Endothelial cell of umbilical vein (primary cell): ENCODE measurements around the gene TNS1. TPM values are rescaled to one million over a fixed set of nuclear protein-coding genes. Genes with fewer than 3 reads are reported as not detected.

Source experiments
- BruUV-seq: library from RNA; stranded (reverse); fragments of 400-500 nt; replicated peaks from 2 replicates; lab custom pipeline; 2021; lab: Mats Ljungman, UMichigan
- CTCF ChIA-PET: fragments of 300-600, 350-600 bp; sonication (Branson Sonifier 250); formaldehyde crosslinking; loops from one replicate; lab custom pipeline; 2021; ENCODE audit warnings: antibody characterized with exemption, inconsistent platforms; lab: Charles Lee
- POLR2A ChIA-PET: fragments of 300-600, 350-600 bp; sonication (Branson Sonifier 250); formaldehyde crosslinking; loops from one replicate; lab custom pipeline; 2021; ENCODE audit warnings: antibody characterized with exemption, inconsistent platforms; lab: Charles Lee
- DNase-seq: peaks from one replicate; pipeline ENCODE4 v3.0.0-alpha.2; 2011; ENCODE audit warnings: low read depth, low spot score
- FAIRE-seq: peaks from 2 replicates; lab custom pipeline; 2011; peaks lifted over from hg19 to GRCh38; lab: Jason Lieb, UNC
- H2AFZ ChIP-seq: 2 replicates; pipeline ENCODE4 v1.6.0; 2012; ENCODE audit warnings: low read depth, low read length, control low read depth, inconsistent platforms
- H3K27ac ChIP-seq: 2 replicates; pipeline ENCODE4 v1.5.1; 2011; ENCODE audit warnings: low read depth, mild to moderate bottlenecking, control low read depth, low read length, moderate library complexity; ENCODE audit not compliant: insufficient read depth
- H3K27me3 ChIP-seq, 2 experiments: 2 replicates each; pipeline versions ENCODE4 v1.6.0 to v1.6.1; 2011; ENCODE audit warnings: low read length in 2 of 2, mixed read lengths in 1 of 2; ENCODE audit not compliant: control insufficient read depth in 2 of 2, insufficient read depth in 2 of 2
- H3K36me3 ChIP-seq, 2 experiments: 2 replicates in 1 of 2; 3 replicates in 1 of 2; pipeline ENCODE4 v1.5.1; 2011; ENCODE audit warnings: low read length in 2 of 2, mild to moderate bottlenecking in 1 of 2, moderate library complexity in 1 of 2; ENCODE audit not compliant: control insufficient read depth in 2 of 2, insufficient read depth in 2 of 2; ENCODE audit errors: extremely low read depth in 1 of 2
- H3K4me1 ChIP-seq: 3 replicates; pipeline ENCODE4 v1.5.1; 2011; ENCODE audit warnings: mild to moderate bottlenecking, low read length; ENCODE audit not compliant: control insufficient read depth, insufficient read depth; ENCODE audit errors: extremely low read depth
- H3K4me2 ChIP-seq: 2 replicates; pipeline ENCODE4 v1.6.1; 2011; ENCODE audit warnings: low read length, control low read depth, mixed read lengths; ENCODE audit not compliant: insufficient read depth
- H3K4me3 ChIP-seq, 3 experiments: fragments of 200-600 bp in 1 of 3; sonication (generic), shearing (Covaris generic) in 1 of 3; replicated peaks in 1 of 3; 2 replicates each; pipeline ENCODE4 v1.5.1; 2011 to 2016; ENCODE audit warnings: control low read depth in 3 of 3, low read length in 3 of 3, mild to moderate bottlenecking in 2 of 3, inconsistent platforms in 1 of 3, low read depth in 1 of 3, moderate library complexity in 1 of 3; ENCODE audit not compliant: insufficient read depth in 1 of 3
- H3K79me2 ChIP-seq: 2 replicates; pipeline ENCODE4 v1.6.0; 2012; ENCODE audit warnings: low read length, inconsistent platforms; ENCODE audit not compliant: control insufficient read depth, insufficient read depth
- H3K9ac ChIP-seq: replicated peaks from 2 replicates; pipeline ENCODE3; 2011; ENCODE audit warnings: low read length, control low read depth; ENCODE audit not compliant: insufficient read depth; ENCODE audit errors: extremely low read depth
- H3K9me1 ChIP-seq: replicated peaks from 3 replicates; pipeline ENCODE4 v1.6.0; 2011; ENCODE audit warnings: mild to moderate bottlenecking, low read length; ENCODE audit not compliant: control insufficient read depth, insufficient read depth; ENCODE audit errors: extremely low read depth
- H3K9me3 ChIP-seq: replicated peaks from 2 replicates; pipeline ENCODE4 v1.5.1; 2012; ENCODE audit warnings: low read length, inconsistent platforms; ENCODE audit not compliant: control insufficient read depth, insufficient read depth
- H4K20me1 ChIP-seq: replicated peaks from 2 replicates; pipeline ENCODE3; 2011; ENCODE audit warnings: mild to moderate bottlenecking, low read length; ENCODE audit not compliant: control insufficient read depth, insufficient read depth; ENCODE audit errors: extremely low read depth
- EZH2 ChIP-seq: IDR thresholded peaks from 2 replicates; pipeline ENCODE4 v1.6.1; 2012; ENCODE audit warnings: borderline replicate concordance, low read depth, mild to moderate bottlenecking, moderate library complexity, low read length, inconsistent platforms; ENCODE audit not compliant: severe bottlenecking
- FOS ChIP-seq: IDR thresholded peaks from 2 replicates; pipeline ENCODE4 v1.6.1; 2011; ENCODE audit warnings: mild to moderate bottlenecking, low read length, moderate library complexity, borderline replicate concordance; ENCODE audit not compliant: insufficient read depth
- GATA2 ChIP-seq: IDR thresholded peaks from 2 replicates; pipeline ENCODE4 v1.7.0; 2011; ENCODE audit warnings: low read depth, mild to moderate bottlenecking, moderate library complexity, mixed read lengths, low read length; ENCODE audit not compliant: insufficient read length, insufficient read depth
- JUN ChIP-seq: IDR thresholded peaks from 2 replicates; pipeline ENCODE4 v1.6.1; 2011; ENCODE audit warnings: borderline replicate concordance, low read depth; ENCODE audit not compliant: insufficient read length, insufficient read depth
- MYC ChIP-seq: IDR thresholded peaks from one replicate; pipeline ENCODE4 v1.6.1; 2011; ENCODE audit warnings: mild to moderate bottlenecking, low read depth, low read length
- POLR2A ChIP-seq: IDR thresholded peaks from 2 replicates; pipeline ENCODE4 v1.6.1; 2012; ENCODE audit warnings: low read depth, mild to moderate bottlenecking, control low read depth, low read length
- POLR2AphosphoS5 ChIP-seq: IDR thresholded peaks from 2 replicates; pipeline ENCODE4 v1.6.1; 2012; ENCODE audit warnings: low read depth, mild to moderate bottlenecking, control low read depth, low read length, moderate library complexity; ENCODE audit not compliant: insufficient read depth
- dilution Hi-C: fragments of 300-500 bp; cut with MboI; formaldehyde crosslinking; loops from one replicate; pipeline ENCODE4 v1.15.0; 2019; ENCODE audit warnings: low sequenced_read_pairs; ENCODE audit not compliant: extremely low pct_ligation_motif_present
- intact Hi-C: fragments of 100-400 bp; cut with micrococcal nuclease; formaldehyde crosslinking; loops from one replicate; pipeline ENCODE4 v1.10.0; 2022
- polyA plus RNA-seq, 4 experiments: library from polyadenylated mRNA; depleted of rRNA in 3 of 4; stranded (reverse) in 3 of 4; unstranded in 1 of 4; fragments of >200 nt; gene quantifications; 2 replicates each; pipeline versions ENCODE4 v1.2.1 to v1.2.3, GENCODE V29; 2011 to 2012; ENCODE audit warnings: missing spikeins in 1 of 4
- total RNA-seq: library from RNA; stranded (reverse); gene quantifications from 2 replicates; pipeline ENCODE4 v1.2.3, GENCODE V29; 2021
- TF ChIP-seq, protein P1 (sequence below): IDR thresholded peaks from 2 replicates; pipeline ENCODE4 v1.6.1; 2011; ENCODE audit not compliant: insufficient read depth, insufficient read length
- TF ChIP-seq, protein P2 (sequence below), 2 donors: IDR thresholded peaks; 1 replicate in 1 of 2; 2 replicates in 1 of 2; pipeline ENCODE4 v1.5.1; 2011; ENCODE audit warnings: low read length in 2 of 2, mild to moderate bottlenecking in 2 of 2, moderate library complexity in 2 of 2, control low read depth in 1 of 2, inconsistent platforms in 1 of 2, low read depth in 1 of 2; ENCODE audit not compliant: insufficient read depth in 1 of 2; ENCODE audit errors: extremely low read depth in 1 of 2

The TNS1 gene
- total and polyA plus RNA-seq, 2 donors (not counting 3 experiments of a cell fraction or from before 2014, with no cell fraction given), result 11.0 to 52.1 TPM

DNA sequence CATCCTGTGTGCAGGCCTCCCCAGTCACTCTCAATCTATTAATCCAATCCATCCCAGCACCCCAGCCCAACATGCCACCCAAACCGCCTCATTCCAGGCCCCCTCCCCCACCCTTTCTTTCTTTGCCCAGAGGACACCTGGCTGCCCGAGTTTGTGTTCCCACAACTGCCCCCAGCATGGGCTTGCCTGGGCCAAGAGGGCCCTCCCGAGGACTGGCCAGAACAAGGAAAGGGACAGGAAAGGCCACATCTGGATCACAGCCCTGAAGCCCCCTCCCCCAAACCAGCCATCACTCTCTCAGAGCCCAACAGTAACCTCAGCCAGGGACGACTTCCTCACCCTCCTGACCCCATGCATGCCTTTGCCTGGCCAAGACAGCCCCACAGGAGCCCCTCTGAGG is 1.2 kb downstream of the TNS1 start:
- no peak overlapping the region for H2AFZ ChIP-seq
- H3K4me1 ChIP-seq, result peaks cover 2% of the 10 kb centered on the region
- BruUV-seq, result no TSS peak
- no peaks in the 10 kb centered on the region for H3K79me2 ChIP-seq
- H3K27me3 ChIP-seq, result no peaks in the 10 kb centered on the region
- H3K4me2 ChIP-seq, result no peak overlapping the region
- H3K4me3 ChIP-seq, result no peak overlapping the region
- no peak for DNase-seq
- H3K9ac ChIP-seq, result no peak overlapping the region
- TF ChIP-seq, protein P1, sequence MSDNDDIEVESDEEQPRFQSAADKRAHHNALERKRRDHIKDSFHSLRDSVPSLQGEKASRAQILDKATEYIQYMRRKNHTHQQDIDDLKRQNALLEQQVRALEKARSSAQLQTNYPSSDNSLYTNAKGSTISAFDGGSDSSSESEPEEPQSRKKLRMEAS, result no peak
- no peak for TF ChIP-seq FOS
- no peak for TF ChIP-seq MYC
- TF ChIP-seq EZH2, result no peak
- no peak for TF ChIP-seq POLR2AphosphoS5
- no peak for TF ChIP-seq POLR2A
- TF ChIP-seq, protein P2, sequence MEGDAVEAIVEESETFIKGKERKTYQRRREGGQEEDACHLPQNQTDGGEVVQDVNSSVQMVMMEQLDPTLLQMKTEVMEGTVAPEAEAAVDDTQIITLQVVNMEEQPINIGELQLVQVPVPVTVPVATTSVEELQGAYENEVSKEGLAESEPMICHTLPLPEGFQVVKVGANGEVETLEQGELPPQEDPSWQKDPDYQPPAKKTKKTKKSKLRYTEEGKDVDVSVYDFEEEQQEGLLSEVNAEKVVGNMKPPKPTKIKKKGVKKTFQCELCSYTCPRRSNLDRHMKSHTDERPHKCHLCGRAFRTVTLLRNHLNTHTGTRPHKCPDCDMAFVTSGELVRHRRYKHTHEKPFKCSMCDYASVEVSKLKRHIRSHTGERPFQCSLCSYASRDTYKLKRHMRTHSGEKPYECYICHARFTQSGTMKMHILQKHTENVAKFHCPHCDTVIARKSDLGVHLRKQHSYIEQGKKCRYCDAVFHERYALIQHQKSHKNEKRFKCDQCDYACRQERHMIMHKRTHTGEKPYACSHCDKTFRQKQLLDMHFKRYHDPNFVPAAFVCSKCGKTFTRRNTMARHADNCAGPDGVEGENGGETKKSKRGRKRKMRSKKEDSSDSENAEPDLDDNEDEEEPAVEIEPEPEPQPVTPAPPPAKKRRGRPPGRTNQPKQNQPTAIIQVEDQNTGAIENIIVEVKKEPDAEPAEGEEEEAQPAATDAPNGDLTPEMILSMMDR (IDR thresholded peaks at IDR 0.05; ENCODE audit: extremely low read depth in 1 of 2, insufficient read depth in 1 of 2, low read depth in 1 of 2, low read length in 2 of 2), result no peak
- TF ChIP-seq GATA2, result no peak
- no peak for TF ChIP-seq JUN
- CTCF ChIA-PET, result interaction anchor here (1.5 kb wide), 1 partner anchor 8 kb away, joined by 10 read pairs; no protein-coding TSS in a partner anchor
- intact Hi-C loops, result no loop called here
- H3K36me3 ChIP-seq, result no peaks in the 10 kb centered on the region
- H3K9me3 ChIP-seq, result no peaks in the 10 kb centered on the region
- no peaks in the 10 kb centered on the region for H3K9me1 ChIP-seq
- H4K20me1 ChIP-seq, result no peaks in the 10 kb centered on the region
- no peak overlapping the region for H3K27ac ChIP-seq
- dilution Hi-C loops, result no loop called here
- POLR2A ChIA-PET, result no interaction called here
- no peak for FAIRE-seq
